Astrocyte (in vitro differentiated cells and primary cell): ENCODE results near the gene PRKCE. TPM values are rescaled to one million over a fixed set of nuclear protein-coding genes. Genes with fewer than 3 reads are reported as not detected.
A peak's percentile ranks its signal among the peaks of the same experiment; 100 is the strongest.

ENCODE experiments used
- DNase-seq: peaks from one replicate; pipeline ENCODE4 v3.0.0-alpha.2; 2010; ENCODE audit warnings: low read depth
- FAIRE-seq: peaks from 2 replicates; lab custom pipeline; 2011; peaks lifted over from hg19 to GRCh38; lab: Jason Lieb, UNC
- H2AFZ ChIP-seq: 2 replicates; pipeline ENCODE4 v1.6.0; 2012; ENCODE audit warnings: low read depth, low read length, inconsistent platforms
- H3K27ac ChIP-seq: 2 replicates; pipeline ENCODE4 v1.5.1; 2011; ENCODE audit warnings: low read depth, low read length, inconsistent platforms
- H3K27me3 ChIP-seq: 2 replicates; pipeline ENCODE4 v1.6.0; 2011; ENCODE audit warnings: low read length, inconsistent platforms; ENCODE audit not compliant: insufficient read depth
- H3K36me3 ChIP-seq: 2 replicates; pipeline ENCODE4 v1.5.1; 2011; ENCODE audit warnings: low read length, inconsistent platforms; ENCODE audit not compliant: insufficient read depth
- H3K4me1 ChIP-seq: 2 replicates; pipeline ENCODE4 v1.5.1; 2011; ENCODE audit warnings: low read length, inconsistent platforms; ENCODE audit not compliant: insufficient read depth
- H3K4me2 ChIP-seq: 2 replicates; pipeline ENCODE4 v1.6.0; 2012; ENCODE audit warnings: low read length, inconsistent platforms
- H3K4me3 ChIP-seq: 2 replicates; pipeline ENCODE4 v1.5.1; 2011; ENCODE audit warnings: low read depth, mild to moderate bottlenecking, low read length, inconsistent platforms; ENCODE audit not compliant: insufficient read depth
- H3K79me2 ChIP-seq: 2 replicates; pipeline ENCODE4 v1.6.0; 2012; ENCODE audit warnings: mild to moderate bottlenecking, low read length, inconsistent platforms; ENCODE audit not compliant: insufficient read depth
- H3K9ac ChIP-seq: 2 replicates; pipeline ENCODE4 v1.6.0; 2012; ENCODE audit warnings: mild to moderate bottlenecking, low read length, inconsistent platforms
- H3K9me3 ChIP-seq: 2 replicates; pipeline ENCODE4 v1.5.1; 2012; ENCODE audit warnings: low read depth, mild to moderate bottlenecking, low read length, inconsistent platforms; ENCODE audit not compliant: insufficient read depth
- H4K20me1 ChIP-seq: 2 replicates; pipeline ENCODE4 v1.6.0; 2012; ENCODE audit warnings: low read length, inconsistent platforms; ENCODE audit not compliant: insufficient read depth
- H3K27ac Mint-ChIP-seq: one replicate; pipeline ENCODE4 v1.8.0; 2021; ENCODE audit warnings: mild to moderate bottlenecking, mixed read lengths; ENCODE audit not compliant: unreplicated experiment
- H3K27me3 Mint-ChIP-seq: one replicate; pipeline ENCODE4 v1.8.0; 2021; ENCODE audit warnings: low read depth, mixed read lengths; ENCODE audit not compliant: unreplicated experiment
- H3K36me3 Mint-ChIP-seq: one replicate; pipeline ENCODE4 v1.8.0; 2021; ENCODE audit warnings: low read depth, mixed read lengths; ENCODE audit not compliant: unreplicated experiment
- H3K4me1 Mint-ChIP-seq: one replicate; pipeline ENCODE4 v1.8.0; 2021; ENCODE audit warnings: low read depth, mixed read lengths; ENCODE audit not compliant: unreplicated experiment
- H3K4me3 Mint-ChIP-seq: one replicate; pipeline ENCODE4 v1.8.0; 2021; ENCODE audit warnings: mild to moderate bottlenecking, moderate library complexity, mixed read lengths; ENCODE audit not compliant: unreplicated experiment
- H3K9me3 Mint-ChIP-seq: one replicate; pipeline ENCODE4 v1.8.0; 2021; ENCODE audit warnings: mild to moderate bottlenecking, mixed read lengths; ENCODE audit not compliant: unreplicated experiment
- EZH2 ChIP-seq: IDR thresholded peaks from 2 replicates; pipeline ENCODE4 v1.6.1; 2012; ENCODE audit warnings: mild to moderate bottlenecking, low read length, inconsistent platforms; ENCODE audit not compliant: insufficient read depth
- total RNA-seq: library from RNA; stranded (reverse); gene quantifications from 2 replicates; pipeline ENCODE4 v1.2.1, GENCODE V29; 2021
- TF ChIP-seq, protein P1 (sequence below): IDR thresholded peaks from 2 replicates; pipeline ENCODE4 v1.5.1; 2011; ENCODE audit warnings: low read depth, mild to moderate bottlenecking, inconsistent platforms, low read length, moderate library complexity; ENCODE audit not compliant: insufficient read depth

The PRKCE gene
- total RNA-seq, 1 donor from 2014 or later, result 12.8 TPM

DNA sequence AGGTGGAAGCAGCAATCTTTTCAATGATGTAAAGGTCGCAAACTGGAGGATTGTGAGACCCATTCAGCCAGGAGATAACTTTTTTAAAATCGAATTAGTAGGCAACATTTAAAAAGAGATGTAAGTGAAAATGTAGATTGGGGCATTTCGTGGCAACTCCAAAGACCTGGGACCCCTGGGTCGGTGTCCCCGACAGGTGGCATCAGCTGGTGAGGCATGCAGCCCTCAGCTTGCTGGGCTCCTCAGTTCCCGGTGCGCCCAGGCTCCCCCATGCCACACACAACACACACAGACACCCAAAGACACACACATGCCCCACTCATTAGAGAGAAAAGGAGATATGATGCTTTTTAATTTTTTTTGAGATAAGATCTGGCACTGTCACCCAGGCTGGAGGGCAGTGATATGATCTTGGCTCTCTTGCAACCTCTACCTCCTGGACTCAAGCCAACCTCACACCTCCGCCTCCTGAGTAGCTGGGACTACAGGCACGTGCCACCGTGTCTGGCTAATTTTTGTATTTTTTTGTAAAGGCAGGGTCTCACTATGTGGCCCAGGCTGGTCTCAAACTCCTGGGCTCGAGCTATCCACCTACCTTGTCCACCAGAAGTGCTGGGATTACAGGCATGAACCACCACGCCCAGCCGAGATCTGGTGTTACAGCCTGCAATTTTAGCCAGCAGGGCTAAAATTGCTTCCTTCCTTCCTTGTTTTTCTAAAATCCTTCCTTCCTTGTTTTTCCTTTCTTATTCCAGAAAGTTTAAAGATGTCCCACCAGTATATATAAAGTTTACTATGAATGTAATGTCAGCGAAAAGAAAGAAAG is 523.1 kb downstream of the PRKCE start:
- Mint-ChIP-seq H3K27ac (no peak overlapping the region), H3K4me3 (no peak overlapping the region), H3K27me3 (peaks cover 2% of the 10 kb centered on the region), H3K36me3 (peaks cover 1% of the 10 kb centered on the region), H3K9me3 (peaks cover 3% of the 10 kb centered on the region), H3K4me1 (peaks cover 40% of the 10 kb centered on the region)
- no peaks in the 10 kb centered on the region for H3K27me3 ChIP-seq
- peaks cover 33% of the 10 kb centered on the region for H3K4me1 ChIP-seq
- H2AFZ ChIP-seq, result no peak overlapping the region
- H3K9ac ChIP-seq, result no peak overlapping the region
- H3K4me2 ChIP-seq, result no peak overlapping the region
- DNase-seq, result no peak
- H4K20me1 ChIP-seq, result no peaks in the 10 kb centered on the region
- H3K9me3 ChIP-seq, result no peaks in the 10 kb centered on the region
- H3K4me3 ChIP-seq, result no peak overlapping the region
- H3K27ac ChIP-seq, result no peak overlapping the region
- no peaks in the 10 kb centered on the region for H3K36me3 ChIP-seq
- H3K79me2 ChIP-seq, result no peaks in the 10 kb centered on the region
- FAIRE-seq, result no peak
- TF ChIP-seq EZH2, result no peak

DNA sequence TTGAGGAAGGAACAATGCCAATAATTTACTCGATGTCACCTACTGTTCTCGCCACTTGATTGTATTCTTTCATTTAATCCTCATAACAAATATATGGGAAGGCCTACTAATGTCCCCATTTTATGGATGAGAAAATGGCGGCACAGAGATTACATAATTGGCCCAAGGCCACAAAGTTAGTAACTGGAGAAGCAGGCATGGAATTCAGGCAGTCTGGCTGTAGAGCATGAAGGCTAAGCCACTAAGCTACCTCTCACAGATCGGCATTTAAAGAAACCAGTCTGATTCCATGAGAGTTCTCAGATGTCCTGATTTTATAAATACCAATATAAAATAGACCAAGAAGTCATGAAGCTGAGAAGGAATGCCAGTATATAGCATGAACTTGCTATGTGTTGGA is 523.9 kb downstream of the PRKCE start:
- peaks cover 2% of the 10 kb centered on the region for H3K27me3 Mint-ChIP-seq
- H3K4me3 Mint-ChIP-seq, result no peak overlapping the region
- no peaks in the 10 kb centered on the region for H3K27me3 ChIP-seq
- no peak for FAIRE-seq
- TF ChIP-seq, protein P1, sequence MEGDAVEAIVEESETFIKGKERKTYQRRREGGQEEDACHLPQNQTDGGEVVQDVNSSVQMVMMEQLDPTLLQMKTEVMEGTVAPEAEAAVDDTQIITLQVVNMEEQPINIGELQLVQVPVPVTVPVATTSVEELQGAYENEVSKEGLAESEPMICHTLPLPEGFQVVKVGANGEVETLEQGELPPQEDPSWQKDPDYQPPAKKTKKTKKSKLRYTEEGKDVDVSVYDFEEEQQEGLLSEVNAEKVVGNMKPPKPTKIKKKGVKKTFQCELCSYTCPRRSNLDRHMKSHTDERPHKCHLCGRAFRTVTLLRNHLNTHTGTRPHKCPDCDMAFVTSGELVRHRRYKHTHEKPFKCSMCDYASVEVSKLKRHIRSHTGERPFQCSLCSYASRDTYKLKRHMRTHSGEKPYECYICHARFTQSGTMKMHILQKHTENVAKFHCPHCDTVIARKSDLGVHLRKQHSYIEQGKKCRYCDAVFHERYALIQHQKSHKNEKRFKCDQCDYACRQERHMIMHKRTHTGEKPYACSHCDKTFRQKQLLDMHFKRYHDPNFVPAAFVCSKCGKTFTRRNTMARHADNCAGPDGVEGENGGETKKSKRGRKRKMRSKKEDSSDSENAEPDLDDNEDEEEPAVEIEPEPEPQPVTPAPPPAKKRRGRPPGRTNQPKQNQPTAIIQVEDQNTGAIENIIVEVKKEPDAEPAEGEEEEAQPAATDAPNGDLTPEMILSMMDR, result no peak
- TF ChIP-seq EZH2, result no peak
- H3K4me2 ChIP-seq, result no peak overlapping the region
- H3K27ac ChIP-seq, result peak overlapping the region; percentile 22
- peak; percentile 79 for DNase-seq
- no peaks in the 10 kb centered on the region for H3K9me3 ChIP-seq
- no peaks in the 10 kb centered on the region for H3K79me2 ChIP-seq
- no peaks in the 10 kb centered on the region for H3K36me3 ChIP-seq
- H2AFZ ChIP-seq, result no peak overlapping the region
- H3K9ac ChIP-seq, result no peak overlapping the region
- H3K4me1 Mint-ChIP-seq, result peaks cover 39% of the 10 kb centered on the region
- peaks cover 39% of the 10 kb centered on the region for H3K4me1 ChIP-seq
- H3K27ac Mint-ChIP-seq, result no peak overlapping the region
- H4K20me1 ChIP-seq, result no peaks in the 10 kb centered on the region
- no peak overlapping the region for H3K4me3 ChIP-seq
- peaks cover 1% of the 10 kb centered on the region for H3K36me3 Mint-ChIP-seq
- peaks cover 3% of the 10 kb centered on the region for H3K9me3 Mint-ChIP-seq

DNA sequence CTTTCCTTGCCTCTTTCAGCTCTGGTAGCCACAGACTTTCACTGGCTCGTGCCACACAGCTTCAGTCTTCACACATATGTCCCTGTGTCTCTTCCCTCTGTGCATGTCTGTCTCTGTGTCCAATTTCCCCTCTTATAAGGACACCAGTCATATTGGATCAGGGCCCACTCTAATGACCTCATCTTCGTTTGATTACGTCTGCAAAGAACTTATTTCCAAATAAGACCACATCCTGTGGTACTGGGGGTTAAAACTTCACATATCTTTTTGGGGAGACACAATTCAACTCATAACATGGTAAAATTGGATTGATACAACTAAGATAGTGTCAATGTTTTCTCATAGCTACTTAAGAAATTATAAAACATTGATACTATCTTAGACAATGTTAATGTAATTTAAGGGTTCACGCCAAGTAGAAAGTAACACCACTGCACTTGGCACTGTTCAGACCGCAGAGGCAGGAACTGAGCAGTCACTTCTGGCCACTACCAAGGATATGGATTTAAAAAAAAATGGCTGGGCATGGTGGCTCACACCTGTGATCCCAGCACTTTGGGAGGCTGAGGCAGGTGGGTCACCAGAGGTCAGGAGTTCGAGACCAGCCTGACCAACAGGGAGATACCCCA is 526.1 kb downstream of the PRKCE start:
- H3K27ac Mint-ChIP-seq, result peak overlapping the region; percentile 8
- H4K20me1 ChIP-seq, result no peaks in the 10 kb centered on the region
- no peaks in the 10 kb centered on the region for H3K9me3 ChIP-seq
- no peaks in the 10 kb centered on the region for H3K36me3 ChIP-seq
- no peaks in the 10 kb centered on the region for H3K79me2 ChIP-seq
- H3K4me3 ChIP-seq, result no peak overlapping the region
- H3K9ac ChIP-seq, result no peak overlapping the region
- H3K27me3 ChIP-seq, result no peaks in the 10 kb centered on the region
- TF ChIP-seq EZH2, result no peak
- TF ChIP-seq, protein P1, result no peak
- no peak overlapping the region for H3K4me2 ChIP-seq
- H3K27ac ChIP-seq, result no peak overlapping the region
- peaks cover 2% of the 10 kb centered on the region for H3K27me3 Mint-ChIP-seq
- peaks cover 3% of the 10 kb centered on the region for H3K9me3 Mint-ChIP-seq
- DNase-seq (peak; percentile 35), FAIRE-seq (no peak)
- no peak overlapping the region for H3K4me3 Mint-ChIP-seq
- peaks cover 31% of the 10 kb centered on the region for H3K4me1 Mint-ChIP-seq
- H3K36me3 Mint-ChIP-seq, result peaks cover 1% of the 10 kb centered on the region
- H2AFZ ChIP-seq, result no peak overlapping the region
- H3K4me1 ChIP-seq, result peaks cover 21% of the 10 kb centered on the region
